ENCODE results near the gene TJAP1.
"Not testable (repeated sequence)": the region's sequence is repeated elsewhere in the genome, so short reads cannot be mapped to it uniquely, and the experiment has no call there.

Gene TJAP1

DNA sequence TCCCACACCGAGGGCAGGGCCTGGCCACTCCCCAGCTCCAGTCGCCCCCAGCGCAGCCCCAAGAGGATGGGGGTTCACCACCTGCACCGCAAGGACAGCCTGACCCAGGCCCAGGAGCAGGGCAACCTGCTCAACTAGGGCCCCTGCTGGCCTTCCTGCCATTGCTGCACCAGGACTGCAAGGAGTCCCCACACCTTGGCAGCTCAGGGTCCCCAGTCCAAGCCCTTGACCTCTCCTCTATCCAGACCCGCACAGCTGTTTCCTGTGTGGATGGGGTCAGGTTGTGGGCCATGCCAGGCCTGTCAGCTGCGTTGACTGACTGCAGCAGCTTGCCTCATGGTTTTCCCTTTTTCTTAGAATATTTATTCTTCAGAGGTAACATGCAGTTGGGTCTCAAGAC, 28.3 kb downstream of the TJAP1 start:
- no peak for DNase-seq (ENCODE audit: low spot score)

DNA sequence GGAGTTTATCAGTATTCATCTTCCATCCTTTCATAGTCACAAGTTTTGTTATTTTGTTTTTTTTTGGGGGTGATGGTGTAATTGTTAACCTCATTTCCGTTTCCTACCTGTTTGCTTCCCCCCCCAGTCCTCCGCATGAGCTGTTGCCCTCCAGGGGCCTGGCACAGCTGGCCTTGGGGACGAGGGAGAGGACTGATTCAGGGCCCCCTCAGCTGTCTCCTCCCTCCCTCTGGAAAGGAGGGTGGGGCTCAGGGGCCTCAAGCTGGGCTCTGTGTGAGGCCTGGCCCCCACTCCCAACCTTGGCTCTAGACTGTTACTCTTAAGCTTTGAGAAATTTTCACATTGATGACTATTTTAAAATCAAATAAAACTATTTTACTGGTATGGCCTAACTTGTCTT, 28.8 kb downstream of the TJAP1 start:
- no peak for DNase-seq (ENCODE audit: low spot score)

DNA sequence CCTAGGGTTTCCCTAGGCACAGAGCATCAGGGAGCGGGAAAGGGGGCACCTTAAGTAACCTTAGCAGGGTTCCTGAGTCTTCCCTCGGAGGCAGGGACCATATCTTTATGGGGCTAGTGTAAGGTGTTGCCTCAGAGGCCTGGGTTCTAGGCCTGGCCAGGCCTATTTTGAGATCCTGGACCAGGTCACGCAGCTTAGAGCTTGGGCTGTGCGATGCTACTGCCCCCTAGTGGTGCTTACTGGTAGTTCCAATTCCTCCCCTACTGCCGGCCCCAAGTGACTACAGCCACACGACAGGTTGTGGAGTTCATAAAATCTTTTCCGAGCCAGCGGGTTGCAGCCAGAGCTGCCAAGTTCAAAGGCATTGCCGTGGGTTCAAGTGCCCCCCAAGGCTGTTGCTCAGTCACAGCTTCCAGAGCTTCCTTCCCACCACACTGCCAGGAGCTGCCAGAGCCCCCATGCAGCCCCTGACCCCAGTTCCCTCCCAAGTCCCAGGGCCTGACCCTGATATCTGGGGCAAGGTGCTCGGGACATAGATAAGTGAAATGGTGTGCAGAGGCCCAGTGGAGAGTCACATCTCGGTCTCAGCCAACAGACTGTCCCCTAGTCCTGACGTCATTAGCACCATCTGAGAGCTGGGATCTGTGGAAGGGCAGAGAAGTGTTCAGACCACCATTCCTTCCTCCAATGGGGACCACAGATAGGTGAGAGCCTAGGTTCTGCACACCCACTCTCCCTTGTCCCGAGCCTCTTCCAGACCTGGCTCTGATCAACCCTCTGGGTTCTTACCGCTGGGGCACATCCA, 29.5 kb downstream of the TJAP1 start:
- DNase-seq (ENCODE audit: low spot score): peak; percentile 91

DNA sequence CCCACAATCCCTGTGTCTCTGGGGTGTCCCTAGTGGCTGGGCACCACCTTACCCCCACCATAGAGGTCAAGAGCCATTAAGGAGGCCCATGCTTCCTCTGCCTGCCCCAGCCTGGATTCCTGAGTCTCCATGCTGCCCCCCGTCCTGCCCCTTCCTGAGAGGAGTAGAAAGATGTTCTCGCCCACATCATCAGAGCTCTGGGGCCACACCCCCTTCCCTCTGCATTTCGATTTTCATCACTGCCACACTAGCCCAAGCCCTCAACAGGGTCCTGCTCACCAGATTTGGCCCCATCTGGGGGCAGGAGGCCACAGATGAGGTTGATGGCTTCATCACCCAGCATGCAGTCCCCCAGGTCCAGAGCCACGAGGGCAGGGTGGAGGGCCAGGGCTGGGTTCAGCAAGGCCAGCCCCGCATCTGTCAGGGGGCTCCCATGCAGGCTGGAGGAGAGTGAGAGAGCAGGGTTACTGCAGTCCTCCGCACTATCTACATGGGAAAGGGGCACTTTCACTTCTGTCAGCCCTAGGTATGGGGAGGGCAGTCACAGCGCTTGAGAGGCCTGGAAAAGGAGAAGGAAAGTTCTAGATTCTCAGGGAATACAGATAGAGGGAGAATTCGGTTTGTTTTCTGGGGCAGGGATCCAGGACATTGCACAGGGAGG, 31.2 kb downstream of the TJAP1 start:
- no peak for DNase-seq (ENCODE audit: low spot score)

DNA sequence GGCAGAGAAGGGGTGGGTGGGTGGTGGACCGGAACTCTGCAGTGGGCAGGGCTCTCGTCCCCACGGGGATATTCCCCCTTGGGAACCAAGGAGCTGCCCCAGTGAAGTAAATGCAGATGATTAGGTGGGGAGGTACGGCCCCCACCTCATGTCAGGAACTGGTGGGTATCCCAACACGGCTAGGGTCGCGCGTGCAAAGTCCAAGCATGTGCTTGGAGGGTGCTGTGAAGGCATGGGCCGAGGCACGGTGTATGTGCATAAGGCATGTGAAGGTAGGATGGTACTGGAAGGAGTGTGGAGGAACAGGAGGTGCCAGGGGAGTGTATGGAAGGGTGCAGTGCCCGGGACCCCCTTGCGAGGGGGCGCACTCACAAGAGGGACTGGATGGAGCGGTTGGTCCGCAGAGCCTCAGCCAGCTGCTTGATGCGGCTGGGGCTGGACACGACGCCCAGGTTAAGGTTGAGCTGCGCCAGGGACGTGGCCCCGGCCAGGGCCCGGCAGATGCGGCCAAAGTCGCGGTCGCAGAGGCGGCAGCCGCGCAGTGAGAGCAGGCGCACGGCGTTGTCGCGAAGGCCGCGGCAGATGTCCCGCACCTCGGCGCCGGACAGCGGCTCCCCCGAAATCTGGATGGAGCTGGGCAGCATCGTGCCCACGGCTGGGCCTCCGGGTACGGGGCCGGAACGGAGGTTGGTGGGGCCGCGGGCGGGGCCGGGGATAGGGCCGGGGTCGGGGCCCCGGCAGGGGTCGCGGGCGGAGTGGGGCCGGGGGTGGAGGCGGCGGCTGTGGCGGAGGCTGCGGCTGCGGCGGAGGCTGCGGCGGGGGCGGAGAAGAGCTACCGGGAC, 32.0 kb downstream of the TJAP1 start:
- no peak for DNase-seq (ENCODE audit: low spot score)

DNA sequence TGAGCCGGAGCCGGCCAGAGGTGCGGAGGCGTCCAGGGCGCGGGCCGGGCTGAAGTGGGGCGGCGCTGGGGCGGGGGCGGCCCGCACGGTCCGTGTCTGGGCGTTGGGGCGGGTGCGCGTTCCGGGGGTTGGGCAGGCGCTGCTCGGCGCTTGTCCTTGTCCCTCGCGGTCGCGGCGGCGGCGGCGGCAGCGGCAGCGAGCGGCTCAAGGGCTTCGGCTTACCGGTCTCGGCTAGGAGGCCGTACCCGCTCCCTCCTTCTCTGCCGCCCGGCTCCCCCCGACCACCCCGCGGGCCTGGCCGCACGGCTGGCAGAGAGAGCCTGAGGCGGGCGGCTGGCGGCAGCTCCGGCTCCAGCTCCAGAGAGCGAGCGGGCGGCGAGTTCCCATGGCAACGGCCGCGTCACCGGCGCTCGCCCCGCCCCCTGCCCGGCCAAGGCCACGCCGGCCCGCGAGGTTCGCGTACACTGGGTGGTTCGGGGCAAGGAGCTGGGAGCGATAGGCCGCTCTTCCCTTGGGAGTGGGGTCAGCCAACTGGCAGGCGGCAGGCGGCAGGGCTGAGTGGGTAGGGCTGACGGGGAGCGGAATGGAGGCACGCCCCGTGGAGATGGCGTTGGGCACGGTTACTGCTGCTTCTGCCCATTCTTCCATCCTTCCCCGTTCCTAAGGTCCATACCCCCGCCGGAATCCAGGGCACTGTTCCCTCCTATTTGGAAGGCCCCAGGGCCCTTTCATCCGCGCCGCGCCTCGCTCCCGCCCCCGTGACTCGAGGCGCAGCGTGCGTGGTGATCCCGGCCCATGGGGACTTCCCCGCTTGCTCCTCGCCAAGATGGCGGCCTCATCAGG, 32.8 kb downstream of the TJAP1 start, which contains the start of gene LRRC73:
Gene LRRC73 (minus strand): TSS at position 363 of the 843 bp plus-strand sequence. CDS start 561 bp downstream, outside the sequence.
- peak; percentile 76 for DNase-seq (ENCODE audit: low spot score)

DNA sequence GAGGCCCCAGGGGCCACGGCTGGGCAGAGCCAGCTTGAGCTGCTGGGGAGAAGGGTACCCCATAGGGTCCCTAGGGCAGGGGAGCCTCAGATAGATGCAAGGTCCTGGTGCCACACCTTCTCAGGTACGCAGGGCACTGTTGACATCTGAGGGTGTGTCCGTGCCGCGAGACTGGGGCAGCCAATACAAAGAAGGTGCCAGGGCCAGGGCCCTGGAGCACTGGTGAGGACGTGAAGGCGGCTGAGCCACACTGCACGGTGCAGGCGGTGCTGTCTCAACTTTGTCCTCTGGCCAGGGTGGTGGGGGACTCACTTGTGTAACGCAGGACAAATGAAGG, 33.4 kb downstream of the TJAP1 start:
- no peak for DNase-seq (ENCODE audit: low spot score)

DNA sequence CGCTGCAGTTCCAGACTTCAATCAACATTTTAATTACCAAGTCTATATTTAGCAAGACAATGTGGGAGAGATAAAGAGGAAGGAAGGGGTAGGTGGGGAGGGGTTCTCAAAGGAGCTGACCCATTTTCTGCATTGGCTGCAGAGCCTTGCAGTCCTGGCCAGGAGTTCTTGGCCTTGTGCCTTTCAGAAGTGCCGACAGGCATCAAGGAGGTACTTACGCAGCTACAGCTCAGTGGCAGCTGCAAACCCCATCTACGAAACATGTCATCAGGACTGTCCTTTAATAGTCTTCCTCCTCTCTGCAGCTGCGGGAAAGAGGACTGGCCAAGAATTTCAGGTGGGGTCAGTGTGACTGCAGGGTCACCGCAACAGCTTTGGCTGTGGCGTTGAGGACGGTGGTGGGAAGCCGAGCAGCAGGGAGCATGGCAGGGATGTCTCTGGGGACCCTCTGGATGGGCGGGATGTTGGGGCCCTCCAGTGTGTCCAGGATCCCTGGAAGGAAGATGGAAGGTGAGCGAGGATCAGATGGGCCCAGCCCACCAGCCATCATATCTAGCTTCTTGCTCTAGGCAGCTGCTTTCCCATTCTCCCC, 34.5 kb downstream of the TJAP1 start:
- no peak for DNase-seq (ENCODE audit: low spot score)

DNA sequence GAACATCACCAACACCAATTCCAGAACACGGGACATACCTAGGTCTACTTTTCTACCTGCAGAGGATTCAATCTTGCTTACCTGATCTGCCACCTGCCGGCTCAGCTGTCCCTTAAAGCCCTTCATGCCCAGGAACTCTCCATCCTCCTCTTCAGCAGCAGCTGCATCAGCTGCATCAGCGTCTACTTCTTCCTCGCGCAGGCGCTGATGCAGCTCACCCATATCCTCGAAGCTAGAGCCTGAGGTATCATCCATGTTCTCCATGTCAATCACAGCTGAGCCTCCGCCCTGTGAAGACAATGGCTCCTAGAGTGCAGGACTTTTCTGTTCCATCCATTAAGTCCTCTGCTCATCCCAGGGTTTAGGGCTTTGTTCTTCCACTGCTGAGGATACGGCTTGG, 38.4 kb downstream of the TJAP1 start:
- DNase-seq (ENCODE audit: low spot score): no peak

DNA sequence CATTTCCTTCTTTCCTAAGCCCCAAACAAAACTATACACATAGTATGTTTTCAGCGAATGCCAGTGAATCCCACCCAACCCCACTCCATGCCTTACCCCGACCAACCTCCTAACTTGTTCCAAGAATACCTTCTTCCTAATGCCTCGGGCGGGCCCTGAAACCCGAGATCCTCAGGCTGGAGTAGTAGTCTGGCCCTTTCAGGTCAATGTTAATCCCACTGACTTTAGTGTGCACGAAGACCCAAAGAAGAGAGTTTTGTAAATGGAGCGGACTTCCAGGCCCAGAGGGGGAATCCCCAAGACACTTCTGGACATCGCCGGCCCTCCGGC, 39.0 kb downstream of the TJAP1 start:
- no peak for DNase-seq (ENCODE audit: low spot score)

DNA sequence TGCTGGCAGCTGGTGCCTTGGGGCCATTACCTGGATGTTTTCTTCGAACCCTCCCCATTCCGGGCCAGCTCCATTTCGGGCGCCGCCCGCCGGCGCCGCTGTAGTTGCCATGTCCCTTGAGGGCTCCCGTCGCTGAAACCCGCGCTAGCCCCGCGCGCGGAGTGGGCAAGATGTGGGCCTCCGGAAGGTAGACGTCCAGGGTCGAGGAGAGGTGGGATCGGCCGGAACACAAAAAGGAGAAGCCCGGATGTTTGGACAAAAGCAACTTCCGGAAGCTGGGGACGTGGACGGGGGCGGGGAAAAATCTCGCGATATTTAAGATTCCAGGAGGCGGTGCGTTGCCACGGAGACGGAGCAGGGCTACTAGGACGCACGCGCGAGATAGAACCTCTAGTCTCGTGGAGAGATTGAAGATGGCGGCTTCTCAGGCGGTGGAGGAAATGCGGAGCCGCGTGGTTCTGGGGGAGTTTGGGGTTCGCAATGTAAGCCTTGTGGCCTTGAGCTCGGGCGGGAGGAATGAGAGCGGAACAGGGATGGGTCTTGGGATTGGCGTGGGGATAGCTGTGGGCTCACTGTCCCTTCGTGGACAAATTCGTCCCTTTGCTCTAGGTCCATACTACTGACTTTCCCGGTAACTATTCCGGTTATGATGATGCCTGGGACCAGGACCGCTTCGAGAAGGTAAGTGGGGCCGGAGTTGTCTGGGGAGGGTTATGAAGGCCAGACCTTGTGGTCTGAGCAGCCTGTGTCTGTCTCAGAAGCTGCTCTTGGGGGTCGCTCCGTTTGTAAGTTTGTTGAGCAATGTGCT, 39.5 kb downstream of the TJAP1 start, which contains the start of the genes POLR1C and YIPF3:
Gene POLR1C (plus strand): TSS at position 393 of the 808 bp plus-strand sequence. CDS start 21 bp downstream, at position 414.
Gene YIPF3 (minus strand): TSS at position 230 of the 808 bp plus-strand sequence. CDS start 119 bp downstream, at position 111.
- peak; percentile 99 for DNase-seq (ENCODE audit: low spot score)

DNA sequence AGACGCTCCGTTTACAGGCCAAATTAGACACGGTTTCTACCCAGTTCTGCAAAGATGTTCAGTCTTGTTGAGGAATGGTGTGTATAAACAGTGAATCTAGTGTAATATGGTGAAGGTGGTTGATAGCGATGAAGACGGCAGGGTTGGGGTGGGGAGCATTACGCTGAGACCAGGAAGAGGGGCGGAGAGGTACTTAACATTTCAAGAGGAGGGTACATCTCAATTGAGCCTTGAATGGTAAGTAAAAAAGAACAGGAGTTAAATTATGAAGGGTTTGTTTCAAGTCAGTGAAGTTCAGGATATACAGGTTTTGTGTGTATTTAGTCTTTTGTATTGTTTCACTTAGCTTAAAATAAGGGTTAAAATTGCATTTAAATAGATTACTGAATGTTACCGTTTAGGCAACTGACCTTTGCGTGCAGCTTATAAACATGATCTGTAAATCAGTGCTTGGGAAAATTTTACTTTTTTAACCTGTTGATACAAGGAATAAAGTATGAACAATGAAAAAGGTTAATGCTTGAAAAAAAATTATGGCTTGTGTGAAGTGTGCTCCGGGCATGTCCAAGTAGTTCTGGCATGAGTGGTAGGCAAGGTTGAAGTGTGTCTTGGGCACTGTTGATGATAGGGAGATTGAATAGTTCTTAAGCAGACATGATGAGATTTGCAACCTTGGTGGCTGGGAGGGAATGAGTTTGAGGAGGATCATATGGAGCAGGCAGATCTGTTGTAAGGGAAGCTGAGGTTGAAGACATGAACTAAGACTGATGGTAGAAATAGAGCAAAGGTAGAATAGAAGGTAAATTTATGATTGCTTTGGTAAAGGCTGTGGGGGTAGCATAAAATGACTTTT, 40.4 kb downstream of the TJAP1 start:
- no peak for DNase-seq (ENCODE audit: low spot score)

DNA sequence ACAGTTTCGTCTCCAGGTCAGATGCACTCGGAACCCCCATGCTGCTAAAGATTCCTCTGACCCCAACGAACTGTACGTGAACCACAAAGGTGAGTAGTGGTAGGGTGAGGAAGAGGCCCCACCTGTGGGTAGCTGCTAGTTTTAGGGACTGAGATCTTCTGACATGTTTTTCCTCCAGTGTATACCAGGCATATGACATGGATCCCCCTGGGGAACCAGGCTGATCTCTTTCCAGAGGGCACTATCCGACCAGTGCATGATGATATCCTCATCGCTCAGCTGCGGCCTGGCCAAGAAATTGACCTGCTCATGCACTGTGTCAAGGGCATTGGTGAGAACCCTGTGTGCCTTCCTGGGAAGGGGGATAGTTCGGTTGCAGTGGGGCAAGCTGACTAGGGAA, 42.7 kb downstream of the TJAP1 start:
- DNase-seq (ENCODE audit: low spot score): no peak

DNA sequence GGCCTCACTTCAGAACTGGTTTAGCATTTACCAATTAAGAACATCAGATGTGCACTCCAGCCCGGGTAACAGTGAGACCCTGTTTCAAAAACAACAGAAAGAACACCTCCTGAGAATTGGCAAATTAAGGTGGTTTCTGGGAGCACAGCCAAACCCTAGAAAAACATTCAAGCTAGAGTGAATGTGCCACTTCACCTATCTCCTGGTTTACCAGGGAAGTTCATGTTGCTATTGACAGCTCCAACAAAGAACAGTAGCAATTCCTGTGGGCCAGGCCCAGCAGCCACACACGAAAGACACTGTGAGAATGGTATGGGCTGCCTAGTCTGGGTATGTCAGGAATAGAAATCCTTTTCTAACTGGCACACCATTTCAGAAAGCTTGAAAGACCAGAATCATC, 44.5 kb downstream of the TJAP1 start:
- no peak for DNase-seq (ENCODE audit: low spot score)

DNA sequence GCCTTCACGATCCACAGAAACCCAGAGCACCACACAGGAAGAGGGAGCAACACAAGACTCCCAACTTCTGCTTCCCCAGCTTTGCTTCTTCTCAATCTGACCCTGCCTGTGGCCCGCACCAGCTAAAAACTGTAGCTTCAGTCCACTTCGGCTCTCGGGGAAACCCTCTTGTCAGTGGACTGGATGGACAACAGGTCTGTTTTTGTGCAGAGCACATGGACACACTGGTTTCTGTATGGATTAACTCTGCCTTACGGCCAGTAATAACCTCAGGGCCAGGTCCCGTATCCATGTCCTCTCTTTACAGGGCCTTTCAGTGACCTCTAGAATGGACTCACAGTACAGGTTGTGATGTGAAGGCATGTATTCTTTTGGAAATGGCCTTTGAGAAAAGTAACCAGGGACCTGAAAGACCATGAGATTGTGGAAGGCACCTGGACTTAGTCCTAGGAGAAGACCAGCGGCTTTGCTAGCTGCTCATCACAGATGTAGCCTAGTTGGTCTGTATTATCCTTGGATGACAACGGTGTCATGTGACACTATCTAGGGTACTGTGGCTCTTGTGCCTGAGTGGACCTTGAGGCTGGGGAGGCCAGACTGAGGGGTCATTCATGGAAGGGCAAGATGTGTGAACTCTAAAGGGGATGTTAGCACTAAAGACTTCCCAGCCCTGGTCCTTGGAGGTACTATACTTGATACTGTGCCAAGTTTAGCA, 45.3 kb downstream of the TJAP1 start:
- no peak for DNase-seq (ENCODE audit: low spot score)

DNA sequence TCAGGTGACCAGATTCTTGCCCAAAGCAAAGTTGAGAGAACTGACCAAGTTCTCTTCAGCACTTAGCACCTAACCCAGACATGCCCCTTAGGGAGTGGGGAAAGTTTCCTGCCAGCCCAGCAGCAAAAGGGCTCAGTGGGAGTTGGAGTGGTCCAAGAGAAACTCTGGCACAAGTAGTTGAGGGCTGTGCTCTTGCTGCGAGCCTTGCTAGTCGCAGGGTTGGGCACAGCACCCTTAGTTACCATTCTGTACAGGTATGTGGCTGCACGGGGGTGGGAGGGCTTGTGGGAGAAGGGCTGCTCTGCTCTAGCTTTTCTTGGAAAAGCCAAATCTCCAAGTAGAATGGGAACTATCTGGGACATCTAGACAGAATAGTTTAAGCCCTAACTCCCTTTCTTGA, 45.9 kb downstream of the TJAP1 start:
- DNase-seq (ENCODE audit: low spot score): no peak

DNA sequence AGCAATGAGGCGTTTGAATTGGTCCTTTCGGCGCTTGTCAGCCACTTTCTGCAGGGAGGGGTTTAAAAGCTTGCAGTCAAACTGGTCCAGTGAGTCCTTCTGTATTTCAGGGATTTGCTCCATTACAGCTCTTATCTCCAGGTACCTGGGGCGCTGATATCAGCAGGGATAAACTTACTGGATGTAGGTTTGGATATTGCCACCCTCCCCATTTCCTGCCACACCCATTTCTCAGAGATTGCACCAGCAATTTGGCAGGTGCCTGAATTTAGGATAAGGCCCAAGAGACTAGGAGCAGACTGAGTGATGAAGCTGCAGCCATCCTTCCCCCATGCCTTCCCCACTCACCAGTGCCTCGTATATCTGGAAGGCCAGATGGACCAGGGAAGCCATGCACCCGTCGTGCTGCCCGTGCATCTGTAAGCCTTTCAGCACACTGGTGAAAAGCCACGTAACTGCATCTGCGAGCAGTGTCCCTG, 47.2 kb downstream of the TJAP1 start:
- DNase-seq (ENCODE audit: low spot score): no peak

DNA sequence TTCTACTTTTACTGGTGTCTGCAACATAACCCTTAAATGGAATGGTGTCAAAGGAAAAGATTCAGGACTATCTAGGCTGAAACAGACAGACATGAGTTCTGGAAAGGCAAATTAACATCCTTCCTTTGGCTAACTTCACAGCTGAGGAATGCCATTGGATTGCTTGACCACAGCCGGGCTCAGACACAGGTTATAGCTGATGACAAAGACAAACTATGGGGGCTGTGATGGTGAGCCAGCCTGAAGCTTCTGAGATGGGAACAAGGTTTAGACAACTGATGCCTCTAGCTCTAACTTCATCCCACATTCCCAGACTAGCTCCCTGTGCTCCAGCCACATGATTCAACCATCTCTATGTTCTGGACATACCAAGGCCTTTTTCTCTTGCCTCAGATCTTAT, 54.8 kb downstream of the TJAP1 start:
- no peak for DNase-seq (ENCODE audit: low spot score)

DNA sequence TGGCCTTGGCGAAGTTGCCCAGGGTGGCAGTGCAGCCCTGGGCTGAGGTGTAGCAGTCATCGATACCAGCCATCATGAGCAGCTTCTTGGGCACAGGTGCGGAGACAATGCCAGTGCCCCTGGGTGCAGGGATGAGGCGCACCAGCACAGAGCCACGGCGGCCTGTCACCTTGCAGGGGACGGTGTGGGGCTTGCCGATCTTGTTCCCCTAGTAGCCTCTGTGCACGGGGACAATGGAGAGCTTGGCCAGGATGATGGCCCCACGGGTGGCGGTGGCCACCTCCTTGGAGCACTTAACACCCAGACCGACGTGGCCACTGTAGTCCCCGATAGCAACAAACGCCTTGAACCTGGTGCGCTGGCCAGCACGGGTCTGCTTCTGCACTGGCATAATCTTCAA, 61.6 kb downstream of the TJAP1 start:
- DNase-seq (ENCODE audit: low spot score): not testable (repeated sequence)

Data from cerebellar cortex (tissue), 1 donor.